Spleen (tissue), 7 donors: ENCODE data around the gene HYDIN.

Experiments used
- CTCF ChIP-seq, 11 experiments: fragments of 200-600 bp in 7 of 11; fragments of 450-650 bp in 4 of 11; sonication (generic) in 4 of 11; IDR thresholded peaks in 8 of 11; conservative IDR thresholded peaks in 3 of 11; 1 replicate in 7 of 11; 2 replicates in 4 of 11; pipeline versions ENCODE4 v1.4.0 to v1.8.0; 2016 to 2021; ENCODE audit warnings: antibody characterized with exemption in 11 of 11, inconsistent platforms in 4 of 11, mild to moderate bottlenecking in 1 of 11
- POLR2A ChIP-seq, 3 donors: fragments of 450-650 bp; IDR thresholded peaks; one replicate each; pipeline ENCODE4 v1.5.1; 2017; ENCODE audit warnings: antibody characterized with exemption in 3 of 3, mild to moderate bottlenecking in 1 of 3
- donor health status: DM: no; HTN: no; CAD: no; lungs with moderate emphysema.
- donor health status: DM: no; HTN: no; CAD: no.
- donor health status: DM: no; HTN: no; CAD: no.

GRCh38 chr16:70759666-70760065 lies 470.9 kb downstream of the HYDIN start:
- no peak for TF ChIP-seq CTCF (IDR thresholded peaks at IDR 0.05 in 8 of 11, conservative IDR thresholded peaks at IDR 0.05 in 3 of 11)
- no peak for TF ChIP-seq POLR2A (IDR thresholded peaks at IDR 0.05)
